GM12801 (cell line): ENCODE results near the gene STK4.

Experiments
- CTCF ChIP-seq: IDR thresholded peaks from one replicate; pipeline ENCODE4 v1.5.1; 2011; ENCODE audit warnings: control low read depth; ENCODE audit not compliant: insufficient read length; ENCODE audit errors: extremely low read depth

STK4 gene

GRCh38 chr20:45049904-45050471 lies 83.7 kb downstream of the STK4 start:
- TF ChIP-seq CTCF, result no peak

GRCh38 chr20:45051204-45052060 lies 85.1 kb downstream of the STK4 start:
- no peak for TF ChIP-seq CTCF

GRCh38 chr20:45052698-45053429 lies 86.6 kb downstream of the STK4 start:
- no peak for TF ChIP-seq CTCF

GRCh38 chr20:45053430-45054351 lies 87.4 kb downstream of the STK4 start:
- no peak for TF ChIP-seq CTCF

- TF ChIP-seq CTCF, result no peak
Measured at GRCh38 chr20:45055056-45055455, 88.7 kb downstream of the STK4 start.

- TF ChIP-seq CTCF, result no peak
Measured at GRCh38 chr20:45056473-45057173, 90.3 kb downstream of the STK4 start.
